Measurements from ENCODE around the gene PSMD8. TPM values are rescaled to one million over a fixed set of nuclear protein-coding genes. Genes with fewer than 3 reads are reported as not detected.

Gene PSMD8
- polyA plus RNA-seq (2013, experiment 1 of 2), result 142 TPM
- polyA plus RNA-seq (2013, experiment 2 of 2), result 138 TPM

DNA sequence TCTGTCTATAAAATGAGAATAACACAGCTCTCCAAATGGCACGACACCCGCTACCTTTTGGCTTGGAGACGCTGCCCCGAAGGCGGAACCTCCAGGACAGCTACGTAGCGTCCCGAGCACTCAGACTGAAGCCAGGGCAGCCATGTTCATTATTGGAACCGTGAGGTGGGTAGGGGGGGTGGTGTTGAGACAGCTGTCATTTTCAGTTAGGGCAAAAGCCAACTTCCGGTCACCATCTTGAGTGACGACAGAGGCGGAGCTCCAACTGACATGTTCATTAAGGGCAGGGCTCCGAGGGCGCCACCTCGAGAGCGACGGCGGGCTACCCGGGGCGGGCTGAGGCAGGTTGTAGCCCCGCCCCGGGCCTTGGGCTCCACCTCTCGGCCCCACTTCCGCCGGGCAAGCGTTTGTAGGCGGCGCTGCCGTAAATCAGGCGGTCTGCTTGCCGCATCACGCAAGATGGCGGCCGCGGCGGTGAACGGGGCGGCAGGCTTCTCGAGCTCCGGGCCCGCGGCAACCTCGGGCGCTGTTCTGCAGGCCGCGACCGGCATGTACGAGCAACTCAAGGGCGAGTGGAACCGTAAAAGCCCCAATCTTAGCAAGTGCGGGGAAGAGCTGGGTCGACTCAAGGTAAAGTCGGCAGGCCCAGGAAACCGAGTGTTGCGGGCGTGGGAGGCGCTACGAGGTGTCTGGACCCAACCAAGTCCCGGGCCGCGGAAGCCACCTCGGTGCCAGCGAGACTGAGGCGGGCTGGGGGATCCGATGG lies at the start of gene PSMD8:
PSMD8 (plus strand) TSS at position 240 of the 766 bp plus-strand sequence; CDS start at position 271, 31 bp downstream.
- no CpG with 5 or more reads among the region's 65 CpGs for WGBS, 2 donors (ENCODE audit: extremely low coverage in 2 of 2, insufficient read length in 2 of 2, insufficient replicate concordance in 1 of 2)
- Histone ChIP-seq H3K9me3 (replicated peaks in 1 of 2; ENCODE audit: control insufficient read depth in 2 of 2, insufficient read depth in 1 of 2, low read depth in 1 of 2, low read length in 2 of 2) (no peaks in the 10 kb centered on the region), H4K8ac (ENCODE audit: low read depth, low read length) (no peak within 1 kb of the TSS), H3K27ac (replicated peaks; ENCODE audit: low read length) (peak within 1 kb of the TSS; percentile 39), H2AFZ (ENCODE audit: low read length) (peak within 1 kb of the TSS; percentile 94), H3K4ac (ENCODE audit: low read length) (no peak within 1 kb of the TSS), H3K36me3 (replicated peaks in 1 of 2; ENCODE audit: control insufficient read depth in 2 of 2, insufficient read depth in 2 of 2, low read length in 2 of 2) (peaks cover 10 to 32% of the 10 kb centered on the region in 2 donors), H3K4me2 (ENCODE audit: insufficient read depth, low read length, poor library complexity, severe bottlenecking) (peak within 1 kb of the TSS; percentile 72), H2BK12ac (ENCODE audit: low read length) (no peak within 1 kb of the TSS), H3K79me1 (ENCODE audit: low read depth, low read length) (peaks cover 10% of the 10 kb centered on the region), H2BK5ac (ENCODE audit: low read length) (no peak within 1 kb of the TSS), H4K91ac (ENCODE audit: low read depth, low read length, poor library complexity) (no peak within 1 kb of the TSS), H2BK15ac (ENCODE audit: low read length) (peak within 1 kb of the TSS; percentile 51), H2BK120ac (ENCODE audit: low read depth, low read length) (no peak within 1 kb of the TSS), H3K14ac (ENCODE audit: low read length) (peak within 1 kb of the TSS; percentile 86), H3K18ac (ENCODE audit: low read length) (peak within 1 kb of the TSS; percentile 97), H3K27me3 (ENCODE audit: control insufficient read depth in 3 of 3, insufficient read depth in 3 of 3, low read depth in 1 of 3, low read length in 3 of 3) (peaks cover 0 to 15% (median 0%) of the 10 kb centered on the region in 3 experiments), H3K4me1 (ENCODE audit: control insufficient read depth in 2 of 2, insufficient read depth in 1 of 2, low read depth in 1 of 2, low read length in 2 of 2) (peaks cover 8 to 9% of the 10 kb centered on the region in 2 donors), H3K4me3 (ENCODE audit: low read length in 2 of 2) (peak within 1 kb of the TSS; percentile 76 to 91), H2AK5ac (ENCODE audit: low read depth, low read length) (no peak within 1 kb of the TSS), H3K9ac (ENCODE audit: low read depth, low read length, poor library complexity) (peak within 1 kb of the TSS; percentile 99), H3K23ac (ENCODE audit: low read depth, low read length, poor library complexity) (peak within 1 kb of the TSS; percentile 99)
- peak; percentile 98 for DNase-seq (ENCODE audit: low spot score)

DNA sequence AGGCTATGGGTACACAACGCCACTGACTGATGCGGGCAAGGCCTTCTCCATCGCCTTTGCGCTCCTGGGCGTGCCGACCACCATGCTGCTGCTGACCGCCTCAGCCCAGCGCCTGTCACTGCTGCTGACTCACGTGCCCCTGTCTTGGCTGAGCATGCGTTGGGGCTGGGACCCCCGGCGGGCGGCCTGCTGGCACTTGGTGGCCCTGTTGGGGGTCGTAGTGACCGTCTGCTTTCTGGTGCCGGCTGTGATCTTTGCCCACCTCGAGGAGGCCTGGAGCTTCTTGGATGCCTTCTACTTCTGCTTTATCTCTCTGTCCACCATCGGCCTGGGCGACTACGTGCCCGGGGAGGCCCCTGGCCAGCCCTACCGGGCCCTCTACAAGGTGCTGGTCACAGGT lies 47.8 kb upstream of the PSMD8 start:
- Histone ChIP-seq H2BK12ac (ENCODE audit: low read length) (no peak overlapping the region), H3K4me2 (ENCODE audit: insufficient read depth, low read length, poor library complexity, severe bottlenecking) (no peak overlapping the region), H3K23ac (ENCODE audit: low read depth, low read length, poor library complexity) (peak overlapping the region; percentile 55), H3K4me3 (ENCODE audit: low read length in 2 of 2) (no peak overlapping the region), H3K4me1 (ENCODE audit: control insufficient read depth in 2 of 2, insufficient read depth in 1 of 2, low read depth in 1 of 2, low read length in 2 of 2) (no peaks in the 10 kb centered on the region), H3K27ac (replicated peaks; ENCODE audit: low read length) (no peak overlapping the region), H3K79me1 (ENCODE audit: low read depth, low read length) (no peaks in the 10 kb centered on the region), H3K27me3 (ENCODE audit: control insufficient read depth in 3 of 3, insufficient read depth in 3 of 3, low read depth in 1 of 3, low read length in 3 of 3) (peaks cover 0 to 42% (median 0%) of the 10 kb centered on the region in 3 experiments), H2BK5ac (ENCODE audit: low read length) (peak overlapping the region; percentile 53), H3K36me3 (replicated peaks in 1 of 2; ENCODE audit: control insufficient read depth in 2 of 2, insufficient read depth in 2 of 2, low read length in 2 of 2) (no peaks in the 10 kb centered on the region), H2AK5ac (ENCODE audit: low read depth, low read length) (peak overlapping the region; percentile 92), H4K8ac (ENCODE audit: low read depth, low read length) (peak overlapping the region; percentile 43), H4K91ac (ENCODE audit: low read depth, low read length, poor library complexity) (no peak overlapping the region), H3K9me3 (replicated peaks in 1 of 2; ENCODE audit: control insufficient read depth in 2 of 2, insufficient read depth in 1 of 2, low read depth in 1 of 2, low read length in 2 of 2) (no peaks in the 10 kb centered on the region), H3K4ac (ENCODE audit: low read length) (no peak overlapping the region), H3K18ac (ENCODE audit: low read length) (peak overlapping the region; percentile 38), H2BK120ac (ENCODE audit: low read depth, low read length) (no peak overlapping the region), H2AFZ (ENCODE audit: low read length) (no peak overlapping the region), H3K14ac (ENCODE audit: low read length) (peak overlapping the region; percentile 71), H3K9ac (ENCODE audit: low read depth, low read length, poor library complexity) (peak overlapping the region; percentile 60), H2BK15ac (ENCODE audit: low read length) (peak overlapping the region; percentile 85)
- no peak for DNase-seq (ENCODE audit: low spot score)
- WGBS, 2 donors (ENCODE audit: extremely low coverage in 2 of 2, insufficient read length in 2 of 2, insufficient replicate concordance in 1 of 2), result no CpG with 5 or more reads among the region's 22 CpGs

DNA sequence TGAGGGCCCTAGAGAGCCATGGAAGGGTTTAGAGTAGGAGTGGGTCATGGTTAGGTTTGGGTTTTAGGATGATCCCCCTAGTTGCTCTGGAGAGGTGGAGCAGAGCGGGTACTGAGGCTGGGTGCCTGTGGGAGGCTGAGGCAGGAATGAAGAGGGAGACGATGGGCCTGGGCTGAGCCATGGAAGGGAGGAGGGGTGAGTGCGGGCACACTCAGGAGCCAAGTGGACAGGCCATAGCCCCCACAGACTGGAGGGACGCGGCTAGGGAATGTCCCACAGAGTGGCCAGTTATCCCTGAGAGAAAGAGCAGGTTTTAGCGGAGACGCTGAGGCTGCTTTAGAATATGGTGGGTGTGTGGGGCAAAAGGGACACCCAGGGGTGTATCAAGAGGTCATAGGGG lies 44.7 kb upstream of the PSMD8 start:
- Histone ChIP-seq H3K27me3 (ENCODE audit: control insufficient read depth in 3 of 3, insufficient read depth in 3 of 3, low read depth in 1 of 3, low read length in 3 of 3) (peaks cover 0 to 23% (median 0%) of the 10 kb centered on the region in 3 experiments), H3K36me3 (replicated peaks in 1 of 2; ENCODE audit: control insufficient read depth in 2 of 2, insufficient read depth in 2 of 2, low read length in 2 of 2) (no peaks in the 10 kb centered on the region), H3K9ac (ENCODE audit: low read depth, low read length, poor library complexity) (no peak overlapping the region), H3K18ac (ENCODE audit: low read length) (peak overlapping the region; percentile 48), H2BK120ac (ENCODE audit: low read depth, low read length) (no peak overlapping the region), H3K14ac (ENCODE audit: low read length) (peak overlapping the region; percentile 38), H3K4me2 (ENCODE audit: insufficient read depth, low read length, poor library complexity, severe bottlenecking) (no peak overlapping the region), H4K91ac (ENCODE audit: low read depth, low read length, poor library complexity) (no peak overlapping the region), H4K8ac (ENCODE audit: low read depth, low read length) (peak overlapping the region; percentile 65), H3K4me3 (ENCODE audit: low read length in 2 of 2) (no peak overlapping the region), H3K4ac (ENCODE audit: low read length) (no peak overlapping the region), H2AFZ (ENCODE audit: low read length) (no peak overlapping the region), H2BK5ac (ENCODE audit: low read length) (no peak overlapping the region), H2BK12ac (ENCODE audit: low read length) (no peak overlapping the region), H3K27ac (replicated peaks; ENCODE audit: low read length) (no peak overlapping the region), H3K9me3 (replicated peaks in 1 of 2; ENCODE audit: control insufficient read depth in 2 of 2, insufficient read depth in 1 of 2, low read depth in 1 of 2, low read length in 2 of 2) (no peaks in the 10 kb centered on the region), H3K4me1 (ENCODE audit: control insufficient read depth in 2 of 2, insufficient read depth in 1 of 2, low read depth in 1 of 2, low read length in 2 of 2) (no peaks in the 10 kb centered on the region), H2AK5ac (ENCODE audit: low read depth, low read length) (peak overlapping the region; percentile 75), H2BK15ac (ENCODE audit: low read length) (no peak overlapping the region), H3K79me1 (ENCODE audit: low read depth, low read length) (no peaks in the 10 kb centered on the region), H3K23ac (ENCODE audit: low read depth, low read length, poor library complexity) (peak overlapping the region; percentile 89)
- DNase-seq (ENCODE audit: low spot score), result no peak
- no CpG with 5 or more reads among the region's 7 CpGs for WGBS, 2 donors (ENCODE audit: extremely low coverage in 2 of 2, insufficient read length in 2 of 2, insufficient replicate concordance in 1 of 2)

DNA sequence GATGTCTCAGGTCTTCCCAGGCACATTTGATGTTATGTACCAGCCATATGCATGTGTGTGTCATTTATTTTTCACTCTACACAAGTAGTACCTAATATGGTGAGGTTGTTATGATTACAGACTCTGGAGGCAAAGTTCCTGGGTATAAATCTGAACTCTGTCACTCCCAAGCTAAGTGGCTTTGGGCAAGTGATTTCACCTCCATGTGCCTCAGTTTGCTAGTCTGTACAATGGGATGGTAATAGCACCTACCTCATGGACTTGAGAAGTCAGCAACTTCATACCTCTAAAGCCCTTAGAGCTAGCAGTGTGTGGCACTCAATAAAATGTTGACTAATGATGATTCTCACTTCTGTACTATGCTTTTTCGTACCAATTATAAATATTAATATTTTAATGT lies 42.6 kb upstream of the PSMD8 start:
- H3K4me1 ChIP-seq (ENCODE audit: control insufficient read depth in 2 of 2, insufficient read depth in 1 of 2, low read depth in 1 of 2, low read length in 2 of 2), result no peaks in the 10 kb centered on the region
- H3K79me1 ChIP-seq (ENCODE audit: low read depth, low read length), result no peaks in the 10 kb centered on the region
- no peak overlapping the region for H3K14ac ChIP-seq (ENCODE audit: low read length)
- no peak overlapping the region for H3K18ac ChIP-seq (ENCODE audit: low read length)
- no peak overlapping the region for H2BK120ac ChIP-seq (ENCODE audit: low read depth, low read length)
- H2BK15ac ChIP-seq (ENCODE audit: low read length), result no peak overlapping the region
- whole genome bisulfite sequencing, 2 donors (ENCODE audit: extremely low coverage in 2 of 2, insufficient read length in 2 of 2, insufficient replicate concordance in 1 of 2), result no CpG with 5 or more reads among the region's 1 CpG
- H3K9me3 ChIP-seq (replicated peaks in 1 of 2; ENCODE audit: control insufficient read depth in 2 of 2, insufficient read depth in 1 of 2, low read depth in 1 of 2, low read length in 2 of 2), result no peaks in the 10 kb centered on the region
- H3K23ac ChIP-seq (ENCODE audit: low read depth, low read length, poor library complexity), result no peak overlapping the region
- H3K27me3 ChIP-seq (ENCODE audit: control insufficient read depth in 3 of 3, insufficient read depth in 3 of 3, low read depth in 1 of 3, low read length in 3 of 3), result peaks cover 0 to 10% (median 0%) of the 10 kb centered on the region in 3 experiments
- no peak overlapping the region for H3K4me3 ChIP-seq (ENCODE audit: low read length in 2 of 2)
- H3K27ac ChIP-seq (replicated peaks; ENCODE audit: low read length), result no peak overlapping the region
- H2AK5ac ChIP-seq (ENCODE audit: low read depth, low read length), result no peak overlapping the region
- H2BK5ac ChIP-seq (ENCODE audit: low read length), result no peak overlapping the region
- no peak for DNase-seq (ENCODE audit: low spot score)
- no peak overlapping the region for H4K91ac ChIP-seq (ENCODE audit: low read depth, low read length, poor library complexity)
- no peak overlapping the region for H4K8ac ChIP-seq (ENCODE audit: low read depth, low read length)
- H3K4ac ChIP-seq (ENCODE audit: low read length), result no peak overlapping the region
- H2BK12ac ChIP-seq (ENCODE audit: low read length), result no peak overlapping the region
- H2AFZ ChIP-seq (ENCODE audit: low read length), result no peak overlapping the region
- H3K9ac ChIP-seq (ENCODE audit: low read depth, low read length, poor library complexity), result no peak overlapping the region
- no peak overlapping the region for H3K4me2 ChIP-seq (ENCODE audit: insufficient read depth, low read length, poor library complexity, severe bottlenecking)
- H3K36me3 ChIP-seq (replicated peaks in 1 of 2; ENCODE audit: control insufficient read depth in 2 of 2, insufficient read depth in 2 of 2, low read length in 2 of 2), result no peaks in the 10 kb centered on the region

Data from neuronal stem cell (in vitro differentiated cells).